GM12878 (cell line): ENCODE measurements around the gene IP6K3. TPM values are rescaled to one million over a fixed set of nuclear protein-coding genes. Genes with fewer than 3 reads are reported as not detected.

Experiments
- ATAC-seq: fragments of 200-7000 bp; cut with Tn5 transposase; 3 replicates; pipeline ENCODE4 v1.9.1; 2020; ENCODE audit warnings: mild to moderate bottlenecking, moderate library complexity
- BruUV-seq: library from RNA; stranded (reverse); fragments of 400-500 nt; replicated peaks from 2 replicates; lab custom pipeline; 2021; lab: Mats Ljungman, UMichigan
- CTCF ChIA-PET: fragments of 300-600 bp; sonication (Branson Sonifier 250); formaldehyde crosslinking; extraction: SDS; loops from one replicate; lab custom pipeline; 2021; ENCODE audit warnings: inconsistent platforms; lab: Yijun Ruan, JAX
- POLR2A ChIA-PET: fragments of 350-600 bp; formaldehyde crosslinking; extraction: SDS; loops from one replicate; lab custom pipeline; 2021; ENCODE audit warnings: inconsistent platforms; lab: Charles Lee
- RAD21 ChIA-PET: fragments of 300-600 bp; sonication (Branson Sonifier 250); formaldehyde crosslinking; loops from one replicate; lab custom pipeline; 2023; ENCODE audit warnings: antibody characterized with exemption; ENCODE audit not compliant: unreplicated experiment; lab: Charles Lee
- SMC1A ChIA-PET: fragments of 300-600 bp; sonication (Branson Sonifier 250); formaldehyde crosslinking; loops from one replicate; lab custom pipeline; 2023; ENCODE audit not compliant: unreplicated experiment, uncharacterized antibody; lab: Charles Lee
- DNase-seq: peaks from one replicate; pipeline ENCODE4 v3.0.0-alpha.2; 2011; ENCODE audit warnings: low read depth, low spot score
- FAIRE-seq: peaks from 3 replicates; lab custom pipeline; 2011; peaks lifted over from hg19 to GRCh38; lab: Jason Lieb, UNC
- H2AFZ ChIP-seq: 2 replicates; pipeline ENCODE4 v1.6.0; 2011; ENCODE audit warnings: low read depth, low read length, control low read depth; ENCODE audit not compliant: control insufficient read depth
- H3K27ac ChIP-seq: 2 replicates; pipeline ENCODE4 v1.5.1; 2011; ENCODE audit warnings: control low read depth; ENCODE audit not compliant: control insufficient read depth, insufficient read depth
- H3K27me3 ChIP-seq, 2 experiments: replicated peaks in 1 of 2; 2 replicates each; pipeline versions ENCODE4 v1.6.0 to v1.6.1; 2011; ENCODE audit warnings: low read length in 1 of 2; ENCODE audit not compliant: control insufficient read depth in 2 of 2, insufficient read depth in 2 of 2
- H3K36me3 ChIP-seq, 2 experiments: 2 replicates each; pipeline ENCODE4 v1.5.1; 2011; ENCODE audit warnings: low read length in 1 of 2; ENCODE audit not compliant: control insufficient read depth in 2 of 2, insufficient read depth in 2 of 2
- H3K4me1 ChIP-seq: 2 replicates; pipeline ENCODE4 v1.6.1; 2011; ENCODE audit warnings: mild to moderate bottlenecking, low read length, moderate library complexity, mixed read lengths; ENCODE audit not compliant: control insufficient read depth, insufficient read depth
- H3K4me2 ChIP-seq: 2 replicates; pipeline ENCODE4 v1.6.0; 2011; ENCODE audit warnings: control low read depth; ENCODE audit not compliant: control insufficient read depth, insufficient read depth
- H3K4me3 ChIP-seq: fragments of 200-600 bp; sonication (generic); 2 replicates; pipeline ENCODE4 v1.5.1; 2016
- H3K79me2 ChIP-seq: 2 replicates; pipeline ENCODE4 v1.6.0; 2011; ENCODE audit warnings: low read length; ENCODE audit not compliant: control insufficient read depth, insufficient read depth
- H3K9ac ChIP-seq: 2 replicates; pipeline ENCODE4 v1.8.0; 2011; ENCODE audit warnings: low read length, control low read depth, mixed read lengths; ENCODE audit not compliant: control insufficient read depth, insufficient read depth
- H3K9me3 ChIP-seq: replicated peaks from 3 replicates; pipeline ENCODE4 v1.5.1; 2011; ENCODE audit warnings: mild to moderate bottlenecking, low read length; ENCODE audit not compliant: control insufficient read depth, insufficient read depth
- H4K20me1 ChIP-seq: 2 replicates; pipeline ENCODE4 v1.6.0; 2011; ENCODE audit not compliant: control insufficient read depth, insufficient read depth
- CBX3 ChIP-seq: fragments of 200-600 bp; sonication (generic); IDR thresholded peaks from 2 replicates; pipeline ENCODE4 v1.6.1; 2016; ENCODE audit warnings: low read depth, borderline replicate concordance
- EP300 ChIP-seq, 2 experiments: fragments of 150-350 bp in 1 of 2; IDR thresholded peaks; 2 replicates each; pipeline ENCODE4 v1.6.1; 2011 to 2012; ENCODE audit warnings: low read depth in 2 of 2, low read length in 2 of 2, borderline replicate concordance in 1 of 2, improper control_type of control experiment in 1 of 2, inconsistent platforms in 1 of 2; ENCODE audit not compliant: control insufficient read depth in 1 of 2
- ESRRA ChIP-seq: IDR thresholded peaks from 2 replicates; pipeline ENCODE4 v1.6.1; 2012; ENCODE audit warnings: mild to moderate bottlenecking, low read length, improper control_type of control experiment
- FOS ChIP-seq: IDR thresholded peaks from 3 replicates; pipeline ENCODE4 v1.6.1; 2011; ENCODE audit warnings: borderline replicate concordance; ENCODE audit not compliant: insufficient read length; ENCODE audit errors: extremely low read depth
- HCFC1 ChIP-seq: fragments of 150-350 bp; IDR thresholded peaks from 2 replicates; pipeline ENCODE4 v1.6.1; 2014; ENCODE audit warnings: low read length
- HDAC2 ChIP-seq: fragments of 200-600 bp; sonication (generic); IDR thresholded peaks from 2 replicates; pipeline ENCODE4 v1.6.1; 2017
- NR2C1 ChIP-seq: fragments of 450-650 bp; IDR thresholded peaks from 2 replicates; pipeline ENCODE4 v1.6.1; 2017; ENCODE audit warnings: antibody characterized with exemption, mild to moderate bottlenecking, moderate library complexity
- PML ChIP-seq: IDR thresholded peaks from 2 replicates; pipeline ENCODE4 v1.6.1; 2012; ENCODE audit warnings: low read length, inconsistent platforms
- POLR2A ChIP-seq: IDR thresholded peaks from 2 replicates; pipeline ENCODE4 v1.6.1; 2011; ENCODE audit warnings: low read depth, mild to moderate bottlenecking, low read length
- SP1 ChIP-seq: IDR thresholded peaks from one replicate; pipeline ENCODE4 v1.6.1; 2011; ENCODE audit warnings: low read depth, low read length
- STAT1 ChIP-seq: fragments of 450-650 bp; conservative IDR thresholded peaks from 2 replicates; pipeline ENCODE4 v1.6.1; 2014; ENCODE audit warnings: antibody characterized with exemption, mild to moderate bottlenecking
- SUPT20H ChIP-seq: IDR thresholded peaks from 2 replicates; pipeline ENCODE4 v1.6.1; 2011; ENCODE audit warnings: low read depth, mild to moderate bottlenecking, low read length, moderate library complexity, borderline replicate concordance; ENCODE audit not compliant: control insufficient read depth
- YY1 ChIP-seq: IDR thresholded peaks from 2 replicates; pipeline ENCODE4 v1.6.1; 2011; ENCODE audit warnings: low read depth, mild to moderate bottlenecking, low read length
- ZBED1 ChIP-seq: IDR thresholded peaks from 2 replicates; pipeline ENCODE4 v1.6.1; 2016; ENCODE audit warnings: borderline replicate concordance
- ZNF274 ChIP-seq: IDR thresholded peaks from one replicate; pipeline ENCODE4 v1.8.0; 2011; ENCODE audit not compliant: insufficient read length, insufficient read depth
- ZSCAN29 ChIP-seq: fragments of 450-650 bp; IDR thresholded peaks from 2 replicates; pipeline ENCODE4 v1.6.1; 2017; ENCODE audit warnings: mild to moderate bottlenecking, moderate library complexity
- WGBS: methylation state at CpG from one replicate; pipeline ENCODE4 v1.1.6; 2016; ENCODE audit warnings: low lambda C conversion rate; ENCODE audit not compliant: insufficient replicate concordance, insufficient coverage; ENCODE audit errors: missing lambda C conversion rate; 5-methylcytosine and 5-hydroxymethylcytosine counted together
- in situ Hi-C: fragments of 300-500 bp; cut with MboI; formaldehyde crosslinking; loops from 9 replicates; pipeline ENCODE4 v1.14.3; 2018; ENCODE audit warnings: mixed read lengths
- intact Hi-C: fragments of 100-400 bp; cut with micrococcal nuclease; formaldehyde crosslinking; loops from one replicate; pipeline ENCODE4 v1.14.2; 2022; ENCODE audit not compliant: unreplicated experiment
- polyA plus RNA-seq, 11 experiments: library from polyadenylated mRNA; depleted of rRNA in 4 of 11; unstranded in 6 of 11; stranded (reverse) in 5 of 11; fragments of >200 nt; fragmentation: Nextera tagmentation in 4 of 11; fragmentation: Illumina TruSeq in 1 of 11; extraction: Ambion mirVana in 4 of 11; extraction: Trizol in 1 of 11; gene quantifications; 1 replicate in 1 of 11; 2 replicates in 10 of 11; pipeline versions ENCODE4 v1.2.1 to v1.2.3, GENCODE V29; 2011 to 2016; ENCODE audit warnings: inconsistent platforms in 2 of 11, missing spikeins in 2 of 11, low read depth in 1 of 11
- total RNA-seq, 4 experiments: library from RNA; depleted of rRNA in 3 of 4; stranded (reverse); fragments of >200 nt in 3 of 4; fragmentation: Illumina TruSeq in 1 of 4; extraction: Trizol in 1 of 4; gene quantifications; 2 replicates each; pipeline versions ENCODE4 v1.2.1 to v1.2.3, GENCODE V29; 2013 to 2021
- TF ChIP-seq, protein P1 (sequence below): IDR thresholded peaks from 2 replicates; pipeline ENCODE4 v1.6.1; 2011; ENCODE audit warnings: borderline replicate concordance, low read depth, mild to moderate bottlenecking, moderate library complexity, low read length; ENCODE audit not compliant: insufficient read depth, poor library complexity, severe bottlenecking
- TF ChIP-seq, protein P2 (sequence below): IDR thresholded peaks from 2 replicates; pipeline ENCODE4 v1.6.1; 2011; ENCODE audit warnings: mild to moderate bottlenecking, low read depth, low read length, moderate library complexity; ENCODE audit not compliant: insufficient replicate concordance

IP6K3 gene
- total and polyA plus RNA-seq, 10 of the 15 experiments (the other 5 are each of a cell fraction or from before 2014, with no cell fraction given) = 0.02 to 0.15 (median 0.09) TPM; not detected in 7

- peaks cover 4 to 12% of the 10 kb centered on the region in 2 experiments; a peak in 2 of 4 replicates for H3K27me3 ChIP-seq
- no peaks in the 10 kb centered on the region for H3K79me2 ChIP-seq
- POLR2A ChIA-PET = no interaction called here
- no peak overlapping the region for H2AFZ ChIP-seq
- no peak for TF ChIP-seq SP1
- TF ChIP-seq, protein P1, sequence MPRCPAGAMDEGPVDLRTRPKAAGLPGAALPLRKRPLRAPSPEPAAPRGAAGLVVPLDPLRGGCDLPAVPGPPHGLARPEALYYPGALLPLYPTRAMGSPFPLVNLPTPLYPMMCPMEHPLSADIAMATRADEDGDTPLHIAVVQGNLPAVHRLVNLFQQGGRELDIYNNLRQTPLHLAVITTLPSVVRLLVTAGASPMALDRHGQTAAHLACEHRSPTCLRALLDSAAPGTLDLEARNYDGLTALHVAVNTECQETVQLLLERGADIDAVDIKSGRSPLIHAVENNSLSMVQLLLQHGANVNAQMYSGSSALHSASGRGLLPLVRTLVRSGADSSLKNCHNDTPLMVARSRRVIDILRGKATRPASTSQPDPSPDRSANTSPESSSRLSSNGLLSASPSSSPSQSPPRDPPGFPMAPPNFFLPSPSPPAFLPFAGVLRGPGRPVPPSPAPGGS = no peak
- no peak for TF ChIP-seq HCFC1
- TF ChIP-seq NR2C1 = no peak
- TF ChIP-seq HDAC2 = no peak
- no peak for TF ChIP-seq FOS
- no peak for TF ChIP-seq ZNF274
- TF ChIP-seq, protein P2, sequence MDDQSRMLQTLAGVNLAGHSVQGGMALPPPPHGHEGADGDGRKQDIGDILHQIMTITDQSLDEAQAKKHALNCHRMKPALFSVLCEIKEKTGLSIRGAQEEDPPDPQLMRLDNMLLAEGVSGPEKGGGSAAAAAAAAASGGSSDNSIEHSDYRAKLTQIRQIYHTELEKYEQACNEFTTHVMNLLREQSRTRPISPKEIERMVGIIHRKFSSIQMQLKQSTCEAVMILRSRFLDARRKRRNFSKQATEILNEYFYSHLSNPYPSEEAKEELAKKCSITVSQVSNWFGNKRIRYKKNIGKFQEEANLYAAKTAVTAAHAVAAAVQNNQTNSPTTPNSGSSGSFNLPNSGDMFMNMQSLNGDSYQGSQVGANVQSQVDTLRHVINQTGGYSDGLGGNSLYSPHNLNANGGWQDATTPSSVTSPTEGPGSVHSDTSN = no peak
- no peak for TF ChIP-seq YY1
- TF ChIP-seq ZSCAN29 = no peak
- no peak for TF ChIP-seq ESRRA
- no peak for TF ChIP-seq STAT1
- TF ChIP-seq SUPT20H = no peak
- no peak for TF ChIP-seq POLR2A
- TF ChIP-seq PML = no peak
- TF ChIP-seq EP300 (IDR thresholded peaks at IDR 0.05; ENCODE audit: borderline replicate concordance in 1 of 2, control insufficient read depth in 1 of 2, low read depth in 2 of 2, low read length in 2 of 2) = no peak
- TF ChIP-seq ZBED1 = no peak
- TF ChIP-seq CBX3 = no peak
- DNase-seq = no peak
- no peak overlapping the region for H3K4me2 ChIP-seq
- RAD21 ChIA-PET = no interaction called here
- H3K9me3 ChIP-seq = no peaks in the 10 kb centered on the region
- FAIRE-seq = no peak
- intact Hi-C loops = no loop called here
- H3K36me3 ChIP-seq = no peaks in the 10 kb centered on the region
- 65% methylated on average over 10 of the region's 11 CpGs for WGBS
- no peak for ATAC-seq
- CTCF ChIA-PET = interaction anchor here (0.9 kb wide), 1 partner anchor 38 kb away, joined by 3 read pairs; no protein-coding TSS in a partner anchor
- H3K27ac ChIP-seq = no peak overlapping the region
- SMC1A ChIA-PET = no interaction called here
- no TSS peak for BruUV-seq
- H3K9ac ChIP-seq = no peak overlapping the region
- in situ Hi-C loops = no loop called here
- H3K4me1 ChIP-seq = no peaks in the 10 kb centered on the region
- no peaks in the 10 kb centered on the region; the same call in 1 of the 2 replicates for H4K20me1 ChIP-seq
- H3K4me3 ChIP-seq = no peak overlapping the region
Observed at GRCh38 chr6:33727932-33728331, 18.8 kb downstream of the IP6K3 start.
